K562 (cell line): ENCODE results near the gene UBE2V1. TPM values are rescaled to one million over a fixed set of nuclear protein-coding genes. Genes with fewer than 3 reads are reported as not detected.
A peak's percentile ranks its signal among the peaks of the same experiment; 100 is the strongest.

ENCODE experiments used
- ADNP ChIP-seq: fragments of 200-800 bp; sonication (Bioruptor generic); IDR thresholded peaks from 2 replicates; pipeline ENCODE4 v1.6.1; 2016; ENCODE audit warnings: missing genetic modification characterization, missing compliant biosample characterization
- BCOR ChIP-seq: fragments of 450-650 bp; IDR thresholded peaks from 2 replicates; pipeline ENCODE4 v1.6.1; 2016
- CCNT2 ChIP-seq: IDR thresholded peaks from 2 replicates; pipeline ENCODE4 v1.6.1; 2011; ENCODE audit warnings: borderline replicate concordance, low read depth, mild to moderate bottlenecking, moderate library complexity, mixed read lengths, low read length; ENCODE audit not compliant: insufficient read length; ENCODE audit errors: extremely low read depth
- HDAC2 ChIP-seq: fragments of 450-650 bp; IDR thresholded peaks from 2 replicates; pipeline ENCODE4 v1.6.1; 2016; ENCODE audit warnings: mild to moderate bottlenecking
- KDM1A ChIP-seq, 2 experiments: fragments of 450-650 bp; IDR thresholded peaks; 2 replicates each; pipeline ENCODE4 v1.6.1; 2016; ENCODE audit warnings: mild to moderate bottlenecking in 2 of 2
- MTA2 ChIP-seq: fragments of 450-650 bp; IDR thresholded peaks from 2 replicates; pipeline ENCODE4 v1.6.1; 2016; ENCODE audit warnings: low read depth
- NBN ChIP-seq: fragments of 450-650 bp; IDR thresholded peaks from 2 replicates; pipeline ENCODE4 v1.6.1; 2016; ENCODE audit warnings: low read depth, mild to moderate bottlenecking
- NCOR1 ChIP-seq: fragments of 450-650 bp; IDR thresholded peaks from 2 replicates; pipeline ENCODE4 v1.6.1; 2016; ENCODE audit warnings: mild to moderate bottlenecking, moderate library complexity
- PHF21A ChIP-seq: fragments of 450-650 bp; IDR thresholded peaks from 2 replicates; pipeline ENCODE4 v1.6.1; 2017; ENCODE audit warnings: low read depth, borderline replicate concordance
- PTTG1 ChIP-seq: fragments of 450-650 bp; IDR thresholded peaks from 2 replicates; pipeline ENCODE4 v1.6.1; 2016; ENCODE audit warnings: low read depth, mild to moderate bottlenecking, missing genetic modification characterization, missing compliant biosample characterization
- RAD21 ChIP-seq, 2 experiments: fragments of 250-450 bp in 1 of 2; fragments of 450-650 bp in 1 of 2; sonication (Bioruptor Pico) in 1 of 2; formaldehyde crosslinking in 1 of 2; IDR thresholded peaks in 1 of 2; conservative IDR thresholded peaks in 1 of 2; 2 replicates each; pipeline versions ENCODE4 v1.4.0 to v1.8.0; 2020 to 2022; ENCODE audit warnings: mild to moderate bottlenecking in 2 of 2, moderate library complexity in 1 of 2
- RNF2 ChIP-seq: sonication (generic); IDR thresholded peaks from 2 replicates; pipeline ENCODE4 v1.6.1; 2016
- SMAD4 ChIP-seq: fragments of 250-450 bp; sonication (Bioruptor Pico); conservative IDR thresholded peaks from 2 replicates; pipeline ENCODE4 v1.8.0; 2021; ENCODE audit warnings: inconsistent platforms, mild to moderate bottlenecking, moderate library complexity
- SMARCC2 ChIP-seq: fragments of 450-650 bp; IDR thresholded peaks from 2 replicates; pipeline ENCODE4 v1.6.1; 2017; ENCODE audit warnings: antibody characterized with exemption, moderate library complexity, mild to moderate bottlenecking, low read depth
- SRSF9 ChIP-seq: fragments of 200-400 bp; formaldehyde crosslinking; IDR thresholded peaks from 2 replicates; pipeline ENCODE4 v1.6.1; 2017; ENCODE audit warnings: low read depth, low read length, borderline replicate concordance
- TEAD4 ChIP-seq, 2 experiments: sonication (generic) in 1 of 2; formaldehyde crosslinking in 1 of 2; IDR thresholded peaks; 2 replicates each; pipeline versions ENCODE4 v1.6.1 to v1.8.0; 2012 to 2022; ENCODE audit warnings: borderline replicate concordance in 1 of 2, inconsistent platforms in 1 of 2, low read length in 1 of 2, mild to moderate bottlenecking in 1 of 2, missing genetic modification reagents in 1 of 2
- ZNF12 ChIP-seq: sonication (generic); formaldehyde crosslinking; IDR thresholded peaks from 2 replicates; pipeline ENCODE4 v1.4.0; 2020; ENCODE audit warnings: mild to moderate bottlenecking, missing genetic modification reagents
- ZNF354B ChIP-seq: fragments of 250-450 bp; sonication (Bioruptor Pico); IDR thresholded peaks from 2 replicates; pipeline ENCODE4 v1.4.0; 2020
- ZNF431 ChIP-seq: sonication (generic); formaldehyde crosslinking; IDR thresholded peaks from 2 replicates; pipeline ENCODE4 v1.8.0; 2022; ENCODE audit warnings: mild to moderate bottlenecking, missing genetic modification reagents
- ZNF778 ChIP-seq: fragments of 450-650 bp; formaldehyde crosslinking; IDR thresholded peaks from 2 replicates; pipeline ENCODE4 v1.4.0; 2020; ENCODE audit warnings: mild to moderate bottlenecking, moderate library complexity
- ZSCAN29 ChIP-seq: fragments of 450-650 bp; IDR thresholded peaks from 2 replicates; pipeline ENCODE4 v1.6.1; 2017
- polyA plus RNA-seq, 8 experiments: library from polyadenylated mRNA; depleted of rRNA in 4 of 8; stranded (reverse) in 5 of 8; unstranded in 3 of 8; fragments of >200 nt; fragmentation: Nextera tagmentation in 2 of 8; fragmentation: Illumina TruSeq in 1 of 8; extraction: Ambion mirVana in 2 of 8; extraction: Trizol in 1 of 8; gene quantifications; 2 replicates each; pipeline versions ENCODE4 v1.2.1 to v1.2.3, GENCODE V29; 2011 to 2014; ENCODE audit warnings: inconsistent platforms in 1 of 8, missing spikeins in 1 of 8
- total RNA-seq, 7 experiments: library from RNA; depleted of rRNA in 6 of 7; stranded (reverse); fragments of >200 nt in 6 of 7; fragmentation: Illumina TruSeq in 2 of 7; extraction: Trizol in 2 of 7; gene quantifications; 2 replicates each; pipeline versions ENCODE4 v1.2.1 to v1.2.3, GENCODE V29; 2011 to 2021; ENCODE audit warnings: low replicate concordance in 1 of 7
- TF ChIP-seq, protein P1 (sequence below): fragments of 250-450 bp; sonication (Bioruptor Pico); IDR thresholded peaks from 2 replicates; pipeline ENCODE4 v1.4.0; 2020; ENCODE audit warnings: borderline replicate concordance
- TF ChIP-seq, protein P2 (sequence below): fragments of 250-450 bp; sonication (Bioruptor Pico); IDR thresholded peaks from 2 replicates; pipeline ENCODE4 v1.4.0; 2020; ENCODE audit warnings: mild to moderate bottlenecking, moderate library complexity

The UBE2V1 gene
- total and polyA plus RNA-seq, 9 of the 15 experiments (the other 6 are each of a cell fraction or from before 2014, with no cell fraction given): 93.0 to 357 (median 119) TPM

GRCh38 chr20:50098259-50098658 lies 14.7 kb downstream of the UBE2V1 start (continued):
- TF ChIP-seq ADNP (tag) (no peak), ZSCAN29 (peak; percentile 56; the same call in 1 of the 2 replicates), SMARCC2 (peak; percentile 81; the same call in 1 of the 2 replicates), RNF2 (no peak; the same call in 1 of the 2 replicates), CCNT2 (peak; percentile 45), ZNF778 (CRISPR knock-in tag) (no peak), PHF21A (peak; percentile 58; the same call in 1 of the 2 replicates), BCOR (peak; percentile 69; the same call in 1 of the 2 replicates), NBN (peak; percentile 82; the same call in 1 of the 2 replicates), ZNF431 (CRISPR knock-in tag) (no peak), NCOR1 (peak; percentile 95), RAD21 (CRISPR knock-in tag; conservative IDR thresholded peaks at IDR 0.05 in 1 of 2, IDR thresholded peaks at IDR 0.05 in 1 of 2) (no peak), ZNF354B (CRISPR knock-in tag) (no peak), SMAD4 (CRISPR knock-in tag) (peak; percentile 61; the same call in 1 of the 2 replicates), ZNF12 (CRISPR knock-in tag) (no peak), TEAD4 (IDR thresholded peaks at IDR 0.05; ENCODE audit: low read length) (peak; percentile 96), TEAD4 (CRISPR knock-in tag; IDR thresholded peaks at IDR 0.05; ENCODE audit: borderline replicate concordance) (no peak), HDAC2 (peak; percentile 96), SRSF9 (no peak), KDM1A (IDR thresholded peaks at IDR 0.05) (peak; percentile 94 to 96), MTA2 (peak; percentile 88), PTTG1 (tag) (no peak)
- TF ChIP-seq, protein P1, sequence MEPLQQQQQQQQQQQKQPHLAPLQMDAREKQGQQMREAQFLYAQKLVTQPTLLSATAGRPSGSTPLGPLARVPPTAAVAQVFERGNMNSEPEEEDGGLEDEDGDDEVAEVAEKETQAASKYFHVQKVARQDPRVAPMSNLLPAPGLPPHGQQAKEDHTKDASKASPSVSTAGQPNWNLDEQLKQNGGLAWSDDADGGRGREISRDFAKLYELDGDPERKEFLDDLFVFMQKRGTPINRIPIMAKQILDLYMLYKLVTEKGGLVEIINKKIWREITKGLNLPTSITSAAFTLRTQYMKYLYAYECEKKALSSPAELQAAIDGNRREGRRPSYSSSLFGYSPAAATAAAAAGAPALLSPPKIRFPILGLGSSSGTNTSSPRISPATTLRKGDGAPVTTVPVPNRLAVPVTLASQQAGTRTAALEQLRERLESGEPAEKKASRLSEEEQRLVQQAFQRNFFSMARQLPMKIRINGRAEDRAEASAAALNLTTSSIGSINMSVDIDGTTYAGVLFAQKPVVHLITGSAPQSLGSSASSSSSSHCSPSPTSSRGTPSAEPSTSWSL (CRISPR knock-in tag): no peak
- TF ChIP-seq, protein P2, sequence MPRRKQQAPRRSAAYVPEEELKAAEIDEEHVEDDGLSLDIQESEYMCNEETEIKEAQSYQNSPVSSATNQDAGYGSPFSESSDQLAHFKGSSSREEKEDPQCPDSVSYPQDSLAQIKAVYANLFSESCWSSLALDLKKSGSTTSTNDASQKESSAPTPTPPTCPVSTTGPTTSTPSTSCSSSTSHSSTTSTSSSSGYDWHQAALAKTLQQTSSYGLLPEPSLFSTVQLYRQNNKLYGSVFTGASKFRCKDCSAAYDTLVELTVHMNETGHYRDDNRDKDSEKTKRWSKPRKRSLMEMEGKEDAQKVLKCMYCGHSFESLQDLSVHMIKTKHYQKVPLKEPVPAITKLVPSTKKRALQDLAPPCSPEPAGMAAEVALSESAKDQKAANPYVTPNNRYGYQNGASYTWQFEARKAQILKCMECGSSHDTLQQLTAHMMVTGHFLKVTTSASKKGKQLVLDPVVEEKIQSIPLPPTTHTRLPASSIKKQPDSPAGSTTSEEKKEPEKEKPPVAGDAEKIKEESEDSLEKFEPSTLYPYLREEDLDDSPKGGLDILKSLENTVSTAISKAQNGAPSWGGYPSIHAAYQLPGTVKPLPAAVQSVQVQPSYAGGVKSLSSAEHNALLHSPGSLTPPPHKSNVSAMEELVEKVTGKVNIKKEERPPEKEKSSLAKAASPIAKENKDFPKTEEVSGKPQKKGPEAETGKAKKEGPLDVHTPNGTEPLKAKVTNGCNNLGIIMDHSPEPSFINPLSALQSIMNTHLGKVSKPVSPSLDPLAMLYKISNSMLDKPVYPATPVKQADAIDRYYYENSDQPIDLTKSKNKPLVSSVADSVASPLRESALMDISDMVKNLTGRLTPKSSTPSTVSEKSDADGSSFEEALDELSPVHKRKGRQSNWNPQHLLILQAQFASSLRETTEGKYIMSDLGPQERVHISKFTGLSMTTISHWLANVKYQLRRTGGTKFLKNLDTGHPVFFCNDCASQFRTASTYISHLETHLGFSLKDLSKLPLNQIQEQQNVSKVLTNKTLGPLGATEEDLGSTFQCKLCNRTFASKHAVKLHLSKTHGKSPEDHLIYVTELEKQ (CRISPR knock-in tag): no peak
